Uterus (tissue), 4 donors: ENCODE results near the gene PCSK9. TPM values are rescaled to one million over a fixed set of nuclear protein-coding genes. Genes with fewer than 3 reads are reported as not detected.

Source experiments
- DNase-seq, 2 donors: peaks; one replicate each; pipeline ENCODE4 v3.0.0-alpha.2; 2019 to 2020
- H3K27ac ChIP-seq, 2 donors: fragments of 200-600 bp; sonication (generic); 1 replicate in 1 of 2; 2 replicates in 1 of 2; pipeline ENCODE4 v1.5.1; 2016 to 2018
- H3K27me3 ChIP-seq, 2 donors: fragments of 200-600 bp; sonication (generic); one replicate each; pipeline ENCODE4 v1.5.1; 2018 to 2019; ENCODE audit warnings: control low read depth in 1 of 2
- H3K36me3 ChIP-seq, 2 donors: fragments of 200-600 bp; sonication (generic); one replicate each; pipeline ENCODE4 v1.5.1; 2019; ENCODE audit warnings: control low read depth in 1 of 2
- H3K4me1 ChIP-seq, 2 donors: fragments of 200-600 bp; sonication (generic); one replicate each; pipeline ENCODE4 v1.5.1; 2018 to 2019; ENCODE audit warnings: control low read depth in 1 of 2
- H3K4me3 ChIP-seq, 2 donors: fragments of 200-600 bp; sonication (generic); 1 replicate in 1 of 2; 2 replicates in 1 of 2; pipeline ENCODE4 v1.5.1; 2018 to 2019; ENCODE audit warnings: mild to moderate bottlenecking in 1 of 2
- H3K9me3 ChIP-seq, 2 donors: fragments of 200-600 bp; sonication (generic); one replicate each; pipeline ENCODE4 v1.5.1; 2019; ENCODE audit warnings: control low read depth in 1 of 2
- CTCF ChIP-seq, 4 experiments: fragments of 200-600 bp in 2 of 4; fragments of 450-650 bp in 2 of 4; sonication (generic) in 2 of 4; IDR thresholded peaks; one replicate each; pipeline ENCODE4 v1.5.1; 2016 to 2019; ENCODE audit warnings: antibody characterized with exemption in 4 of 4, mild to moderate bottlenecking in 2 of 4, moderate library complexity in 1 of 4
- POLR2A ChIP-seq, 2 donors: fragments of 450-650 bp; IDR thresholded peaks; one replicate each; pipeline ENCODE4 v1.6.1; 2016; ENCODE audit warnings: antibody characterized with exemption in 2 of 2, mild to moderate bottlenecking in 1 of 2, moderate library complexity in 1 of 2
- intact Hi-C: fragments of 100-400 bp; cut with DNase I; formaldehyde crosslinking; loops from one replicate; pipeline ENCODE4 v1.15.1; 2023; ENCODE audit warnings: low total_unique reads
- total RNA-seq, 4 donors: library from RNA; depleted of rRNA in 3 of 4; stranded (reverse); fragments of >200 nt in 3 of 4; gene quantifications; one replicate each; pipeline versions ENCODE4 v1.1.0 to v1.2.4, GENCODE V29; 2014 to 2023
- donor health status: DM: yes; HTN: yes; CAD: no.

The PCSK9 gene
- total RNA-seq, 4 donors from 2014 or later, result 2.9 TPM; not detected in 3

DNA sequence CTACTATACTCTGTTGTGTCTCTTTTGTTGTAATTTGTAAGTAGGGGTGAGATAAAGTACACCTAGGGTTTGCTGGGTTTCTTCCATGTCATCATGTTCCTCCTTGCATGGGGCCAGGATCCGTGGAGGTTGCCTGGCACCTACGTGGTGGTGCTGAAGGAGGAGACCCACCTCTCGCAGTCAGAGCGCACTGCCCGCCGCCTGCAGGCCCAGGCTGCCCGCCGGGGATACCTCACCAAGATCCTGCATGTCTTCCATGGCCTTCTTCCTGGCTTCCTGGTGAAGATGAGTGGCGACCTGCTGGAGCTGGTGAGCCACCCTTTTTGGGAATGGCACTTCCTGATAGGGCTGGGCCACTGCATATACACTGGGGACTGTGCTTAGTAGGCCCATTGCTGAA lies 4.4 kb downstream of the PCSK9 start:
- DNase-seq, result no peak
- H3K27me3 ChIP-seq, result peaks cover 0 to 7% of the 10 kb centered on the region in 2 donors
- peaks cover 0 to 9% of the 10 kb centered on the region in 2 donors for H3K4me1 ChIP-seq
- intact Hi-C loops, result no loop called here
- H3K9me3 ChIP-seq, result no peaks in the 10 kb centered on the region
- no peaks in the 10 kb centered on the region for H3K36me3 ChIP-seq
- TF ChIP-seq CTCF (IDR thresholded peaks at IDR 0.05), result no peak
- TF ChIP-seq POLR2A (IDR thresholded peaks at IDR 0.05), result no peak
- H3K27ac ChIP-seq, result no peak overlapping the region
- H3K4me3 ChIP-seq, result no peak overlapping the region

DNA sequence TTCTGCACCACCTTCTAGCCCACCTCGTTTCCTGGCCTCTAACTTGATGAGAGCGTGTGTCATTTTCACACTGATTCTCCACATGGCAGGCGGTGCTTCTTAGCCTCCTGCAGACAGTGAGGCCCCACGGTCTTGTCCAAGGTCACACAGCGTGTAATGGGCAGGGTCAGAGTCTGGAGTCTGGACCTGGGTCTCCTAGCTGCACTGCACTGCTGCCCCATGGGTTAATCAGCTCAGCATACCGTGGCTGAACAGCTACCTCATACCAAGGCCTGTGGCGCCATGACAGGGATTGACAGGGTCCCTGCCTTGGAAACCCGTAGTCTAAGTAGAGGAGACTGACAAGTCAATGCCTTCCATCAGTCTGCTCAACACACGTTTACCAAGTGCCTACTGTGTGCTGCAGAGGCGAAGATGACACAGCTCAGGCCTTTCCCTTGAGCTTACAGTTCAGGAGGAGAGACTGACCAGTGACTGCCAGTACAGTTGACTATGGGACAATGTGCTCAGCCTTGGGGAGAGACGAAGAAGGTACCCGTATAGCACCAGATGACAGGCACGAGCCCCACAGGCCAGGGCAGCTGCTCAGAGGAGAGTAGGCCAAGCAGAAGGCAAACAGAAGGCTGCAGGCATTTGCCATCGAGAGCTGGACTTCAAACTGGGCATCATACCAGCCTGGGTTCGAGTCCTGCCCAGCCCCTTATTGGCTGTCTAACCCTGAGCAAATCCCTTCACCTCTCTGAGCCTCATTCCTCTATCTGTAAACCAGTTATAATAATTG lies 5.5 kb downstream of the PCSK9 start:
- Histone ChIP-seq H3K4me3 (no peak overlapping the region), H3K27me3 (peaks cover 0 to 5% of the 10 kb centered on the region in 2 donors), H3K36me3 (no peaks in the 10 kb centered on the region), H3K27ac (no peak overlapping the region), H3K4me1 (peaks cover 0 to 3% of the 10 kb centered on the region in 2 donors), H3K9me3 (no peaks in the 10 kb centered on the region)
- TF ChIP-seq POLR2A (IDR thresholded peaks at IDR 0.05) (no peak), CTCF (IDR thresholded peaks at IDR 0.05) (no peak)
- DNase-seq, result no peak
- intact Hi-C loops, result no loop called here

- Histone ChIP-seq H3K9me3 (no peaks in the 10 kb centered on the region), H3K27ac (no peak overlapping the region), H3K36me3 (no peaks in the 10 kb centered on the region), H3K4me1 (no peaks in the 10 kb centered on the region), H3K27me3 (no peaks in the 10 kb centered on the region), H3K4me3 (no peak overlapping the region)
- DNase-seq, result no peak
- TF ChIP-seq POLR2A (IDR thresholded peaks at IDR 0.05) (no peak), CTCF (IDR thresholded peaks at IDR 0.05) (no peak)
- intact Hi-C loops, result no loop called here
Measured at GRCh38 chr1:55045430-55045829, 6.1 kb downstream of the PCSK9 start.

- Histone ChIP-seq H3K27me3 (no peaks in the 10 kb centered on the region), H3K4me3 (no peak overlapping the region), H3K9me3 (no peaks in the 10 kb centered on the region), H3K4me1 (no peaks in the 10 kb centered on the region), H3K36me3 (no peaks in the 10 kb centered on the region), H3K27ac (no peak overlapping the region)
- TF ChIP-seq CTCF (IDR thresholded peaks at IDR 0.05) (no peak), POLR2A (IDR thresholded peaks at IDR 0.05) (no peak)
- intact Hi-C loops, result no loop called here
- DNase-seq, result no peak
Measured at GRCh38 chr1:55046871-55047270, 7.5 kb downstream of the PCSK9 start.

DNA sequence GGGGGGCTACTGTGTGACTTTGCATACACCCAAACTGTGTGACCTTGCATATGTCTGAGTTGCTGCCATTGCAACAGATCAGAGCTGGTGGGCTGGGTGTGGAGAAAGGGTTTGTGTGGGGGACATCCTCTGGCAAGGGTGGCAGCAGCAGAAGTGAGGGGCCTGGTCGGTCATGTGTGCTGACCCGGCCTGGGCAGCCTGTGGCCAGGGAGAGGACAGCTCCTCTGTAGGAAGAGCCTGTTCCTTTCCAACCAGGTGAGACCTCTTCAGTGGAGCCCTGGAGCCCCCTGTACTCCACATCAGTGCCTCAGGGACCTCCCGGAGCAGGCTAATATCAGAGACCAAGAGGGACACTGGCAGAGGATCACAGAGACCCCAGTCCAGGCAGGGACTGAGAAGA lies 8.3 kb downstream of the PCSK9 start:
- H3K27me3 ChIP-seq, result no peaks in the 10 kb centered on the region
- no peaks in the 10 kb centered on the region for H3K36me3 ChIP-seq
- intact Hi-C loops, result no loop called here
- H3K4me3 ChIP-seq, result no peak overlapping the region
- H3K4me1 ChIP-seq, result no peaks in the 10 kb centered on the region
- TF ChIP-seq POLR2A (IDR thresholded peaks at IDR 0.05) (no peak), CTCF (IDR thresholded peaks at IDR 0.05) (no peak)
- DNase-seq, result no peak
- no peak overlapping the region for H3K27ac ChIP-seq
- H3K9me3 ChIP-seq, result no peaks in the 10 kb centered on the region
